Measurements from ENCODE around the gene TMEM256. TPM values are rescaled to one million over a fixed set of nuclear protein-coding genes. Genes with fewer than 3 reads are reported as not detected.
A peak's percentile ranks its signal among the peaks of the same experiment; 100 is the strongest.

Gene TMEM256
- total and polyA plus RNA-seq, 11 donors = 51.9 to 195 (median 69.8) TPM

- ATAC-seq = no peak
- no peak for DNase-seq
- intact Hi-C loops (cut with DNase I) = loop anchor here in 1 of 10 donors (10.0 kb wide), 1 partner anchor 49 kb away; no protein-coding TSS in a partner anchor
- no peak overlapping the region for H3K4me3 ChIP-seq
- H3K9me3 ChIP-seq = no peaks in the 10 kb centered on the region
- no peaks in the 10 kb centered on the region for H3K36me3 ChIP-seq
- no peaks in the 10 kb centered on the region for H3K4me1 ChIP-seq
- TF ChIP-seq POLR2A (IDR thresholded peaks at IDR 0.05) = no peak
- no peak for TF ChIP-seq CTCF (IDR thresholded peaks at IDR 0.05)
- no peaks in the 10 kb centered on the region for H3K27me3 ChIP-seq
- WGBS, 4 donors = 61 to 74% (median 65%) methylated on average over 4 of the region's 4 CpGs
- H3K27ac ChIP-seq = no peak overlapping the region
Measured at GRCh38 chr17:7423679-7424078, 19.8 kb upstream of the TMEM256 start.

- intact Hi-C loops (cut with DNase I) = loop anchor here in 1 of 10 donors (10.0 kb wide), 1 partner anchor 46 kb away; no protein-coding TSS in a partner anchor
- WGBS, 4 donors = 93 to 95% (median 94%) methylated on average over 16 of the region's 16 CpGs
- no peak for TF ChIP-seq CTCF (IDR thresholded peaks at IDR 0.05)
- TF ChIP-seq POLR2A (IDR thresholded peaks at IDR 0.05) = no peak
Measured at GRCh38 chr17:7421186-7421585, 17.3 kb upstream of the TMEM256 start.

GRCh38 chr17:7419819-7420610 lies 16.1 kb upstream of the TMEM256 start, which contains the start of gene SPEM1:
SPEM1 (plus strand) TSS chr17:7420324; CDS start chr17:7420385, 61 bp downstream.
- ATAC-seq = no peak
- peaks cover 0 to 17% (median 0%) of the 10 kb centered on the region in 9 donors for H3K36me3 ChIP-seq
- H3K27me3 ChIP-seq = no peaks in the 10 kb centered on the region
- TF ChIP-seq CTCF (IDR thresholded peaks at IDR 0.05) (no peak), POLR2A (IDR thresholded peaks at IDR 0.05) (no peak)
- no peaks in the 10 kb centered on the region for H3K4me1 ChIP-seq
- H3K9me3 ChIP-seq = no peaks in the 10 kb centered on the region
- 62 to 82% (median 72%) methylated on average over 8 to 17 of the region's 17 CpGs for WGBS, 4 donors
- intact Hi-C loops (cut with DNase I) = loop anchor here in 1 of 10 donors (10.0 kb wide), 1 partner anchor 45 kb away; no protein-coding TSS in a partner anchor
- no peak within 1 kb of the TSS for H3K27ac ChIP-seq
- H3K4me3 ChIP-seq = no peak within 1 kb of the TSS
- no peak for DNase-seq

More at GRCh38 chr17:7421186-7421585, 17.3 kb upstream of the TMEM256 start:
- Histone ChIP-seq H3K27me3 (no peaks in the 10 kb centered on the region), H3K4me1 (no peaks in the 10 kb centered on the region), H3K9me3 (no peaks in the 10 kb centered on the region), H3K36me3 (peaks cover 0 to 8% (median 0%) of the 10 kb centered on the region in 9 donors), H3K4me3 (no peak overlapping the region), H3K27ac (no peak overlapping the region)
- ATAC-seq (no peak), DNase-seq (peak in 1 of 5 donors; percentile 14)

- H3K9me3 ChIP-seq = no peaks in the 10 kb centered on the region
- H3K27me3 ChIP-seq = no peaks in the 10 kb centered on the region
- DNase-seq = no peak
- no peak overlapping the region for H3K27ac ChIP-seq
- no peaks in the 10 kb centered on the region for H3K4me1 ChIP-seq
- no peak overlapping the region for H3K4me3 ChIP-seq
- WGBS, 4 donors = 72 to 81% (median 74%) methylated on average over 16 to 18 of the region's 18 CpGs
- intact Hi-C loops (cut with DNase I) = no loop called here
- TF ChIP-seq CTCF (IDR thresholded peaks at IDR 0.05) = no peak
- no peak for TF ChIP-seq POLR2A (IDR thresholded peaks at IDR 0.05)
- no peak for ATAC-seq
- H3K36me3 ChIP-seq = peaks cover 0 to 19% (median 0%) of the 10 kb centered on the region in 9 donors
Measured at GRCh38 chr17:7418472-7419152, 14.7 kb upstream of the TMEM256 start.

Measured in heart left ventricle (tissue), 16 donors.